Thyroid gland (tissue), 4 donors: ENCODE data around the gene INF2.

Source experiments
- CTCF ChIP-seq, 6 experiments: fragments of 200-600 bp in 3 of 6; fragments of 450-650 bp in 3 of 6; sonication (generic) in 3 of 6; IDR thresholded peaks; one replicate each; pipeline ENCODE4 v1.5.1; 2016 to 2019; ENCODE audit warnings: antibody characterized with exemption in 6 of 6, mild to moderate bottlenecking in 2 of 6, inconsistent platforms in 1 of 6, moderate library complexity in 1 of 6
- POLR2A ChIP-seq, 2 donors: fragments of 450-650 bp; IDR thresholded peaks; one replicate each; pipeline ENCODE4 v1.6.1; 2017; ENCODE audit warnings: antibody characterized with exemption in 2 of 2, mild to moderate bottlenecking in 2 of 2, moderate library complexity in 1 of 2

- TF ChIP-seq CTCF (IDR thresholded peaks at IDR 0.05), result no peak
- TF ChIP-seq POLR2A (IDR thresholded peaks at IDR 0.05), result no peak
Measured at GRCh38 chr14:104756477-104757237, 67.2 kb downstream of the INF2 start.
